OCI-LY7 (cell line): ENCODE measurements around the gene RBM20. TPM values are rescaled to one million over a fixed set of nuclear protein-coding genes. Genes with fewer than 3 reads are reported as not detected.
"Not testable (repeated sequence)": the region's sequence is repeated elsewhere in the genome, so short reads cannot be mapped to it uniquely, and the experiment has no call there.

ENCODE experiments used
- BruUV-seq: library from RNA; stranded (reverse); fragments of 400-500 nt; replicated peaks from 2 replicates; lab custom pipeline; 2021; lab: Mats Ljungman, UMichigan
- CTCF ChIA-PET: fragments of 300-600 bp; sonication (Branson Sonifier 250); formaldehyde crosslinking; loops from one replicate; lab custom pipeline; 2022; ENCODE audit warnings: antibody characterized with exemption; ENCODE audit not compliant: unreplicated experiment; lab: Charles Lee
- POLR2A ChIA-PET: fragments of 300-600 bp; sonication (Branson Sonifier 250); formaldehyde crosslinking; loops from one replicate; lab custom pipeline; 2022; ENCODE audit warnings: antibody characterized with exemption; lab: Charles Lee
- DNase-seq: peaks from one replicate; pipeline ENCODE4 v3.0.0-alpha.2; 2015; ENCODE audit warnings: low spot score
- H2AFZ ChIP-seq: fragments of 200-600 bp; sonication (generic), shearing (Covaris generic); 2 replicates; pipeline ENCODE4 v1.6.1; 2014; ENCODE audit warnings: mild to moderate bottlenecking, antibody characterized with exemption, low read length, moderate library complexity
- H3K27ac ChIP-seq: fragments of 200-600 bp; sonication (generic); 2 replicates; pipeline ENCODE4 v1.5.1; 2014; ENCODE audit warnings: mixed run types, low read depth, mild to moderate bottlenecking, moderate library complexity, low read length, inconsistent platforms; ENCODE audit not compliant: poor library complexity, severe bottlenecking
- H3K36me3 ChIP-seq: fragments of 200-600 bp; sonication (generic); 2 replicates; pipeline ENCODE4 v1.6.1; 2014; ENCODE audit warnings: mild to moderate bottlenecking, antibody characterized with exemption, low read length, moderate library complexity, mixed read lengths; ENCODE audit not compliant: insufficient read depth
- H3K4me1 ChIP-seq: fragments of 200-600 bp; sonication (generic); 2 replicates; pipeline ENCODE4 v1.5.1; 2014; ENCODE audit warnings: mild to moderate bottlenecking, low read length; ENCODE audit not compliant: insufficient read depth, poor library complexity, severe bottlenecking
- H3K4me2 ChIP-seq: fragments of 200-600 bp; sonication (generic); 2 replicates; pipeline ENCODE4 v1.6.1; 2014; ENCODE audit warnings: mild to moderate bottlenecking, low read length
- H3K4me3 ChIP-seq: fragments of 200-600 bp; sonication (generic); 2 replicates; pipeline ENCODE4 v1.5.1; 2014; ENCODE audit warnings: mild to moderate bottlenecking, low read depth, low read length; ENCODE audit not compliant: poor library complexity, severe bottlenecking
- H3K79me2 ChIP-seq: fragments of 200-600 bp; sonication (generic); 2 replicates; pipeline ENCODE4 v1.6.1; 2016; ENCODE audit warnings: low read depth, mild to moderate bottlenecking, low read length, moderate library complexity, mixed read lengths; ENCODE audit not compliant: insufficient read depth
- H3K9me2 ChIP-seq: fragments of 200-600 bp; sonication (generic); 2 replicates; pipeline ENCODE4 v1.6.1; 2016; ENCODE audit warnings: mild to moderate bottlenecking, low read length, mixed read lengths; ENCODE audit not compliant: insufficient read depth
- H3K9me3 ChIP-seq: fragments of 200-600 bp; sonication (generic); 2 replicates; pipeline ENCODE4 v1.6.1; 2014; ENCODE audit warnings: mild to moderate bottlenecking, mixed run types, low read length, mixed read lengths
- H4K20me1 ChIP-seq: fragments of 200-600 bp; sonication (generic); 2 replicates; pipeline ENCODE4 v1.6.1; 2014; ENCODE audit warnings: mild to moderate bottlenecking, antibody characterized with exemption, low read length, moderate library complexity, mixed read lengths; ENCODE audit not compliant: insufficient read depth
- EZH2phosphoT487 ChIP-seq: fragments of 200-600 bp; sonication (generic); IDR thresholded peaks from 2 replicates; pipeline ENCODE4 v1.6.1; 2018; ENCODE audit warnings: low read depth, borderline replicate concordance, mild to moderate bottlenecking, mixed run types, antibody characterized with exemption, low read length, moderate library complexity, mixed read lengths
- intact Hi-C: fragments of 100-400 bp; cut with micrococcal nuclease; formaldehyde crosslinking; loops from one replicate; pipeline ENCODE4 v1.10.0; 2022; ENCODE audit not compliant: unreplicated experiment
- total RNA-seq, 2 experiments: library from RNA; depleted of rRNA in 1 of 2; stranded (reverse); fragments of >200 nt in 1 of 2; shearing (Covaris generic) in 1 of 2; gene quantifications; 2 replicates each; pipeline ENCODE4 v1.2.3, GENCODE V29; 2014 to 2022
- TF ChIP-seq, protein P1 (sequence below): fragments of 200-600 bp; sonication (generic); conservative IDR thresholded peaks from 2 replicates; pipeline ENCODE4 v1.5.1; 2014; ENCODE audit warnings: mild to moderate bottlenecking, antibody characterized with exemption, low read length, moderate library complexity, mixed read lengths

RBM20 gene
- total RNA-seq, 2 experiments from 2014 or later, result 0.35 to 1.0 TPM

DNA sequence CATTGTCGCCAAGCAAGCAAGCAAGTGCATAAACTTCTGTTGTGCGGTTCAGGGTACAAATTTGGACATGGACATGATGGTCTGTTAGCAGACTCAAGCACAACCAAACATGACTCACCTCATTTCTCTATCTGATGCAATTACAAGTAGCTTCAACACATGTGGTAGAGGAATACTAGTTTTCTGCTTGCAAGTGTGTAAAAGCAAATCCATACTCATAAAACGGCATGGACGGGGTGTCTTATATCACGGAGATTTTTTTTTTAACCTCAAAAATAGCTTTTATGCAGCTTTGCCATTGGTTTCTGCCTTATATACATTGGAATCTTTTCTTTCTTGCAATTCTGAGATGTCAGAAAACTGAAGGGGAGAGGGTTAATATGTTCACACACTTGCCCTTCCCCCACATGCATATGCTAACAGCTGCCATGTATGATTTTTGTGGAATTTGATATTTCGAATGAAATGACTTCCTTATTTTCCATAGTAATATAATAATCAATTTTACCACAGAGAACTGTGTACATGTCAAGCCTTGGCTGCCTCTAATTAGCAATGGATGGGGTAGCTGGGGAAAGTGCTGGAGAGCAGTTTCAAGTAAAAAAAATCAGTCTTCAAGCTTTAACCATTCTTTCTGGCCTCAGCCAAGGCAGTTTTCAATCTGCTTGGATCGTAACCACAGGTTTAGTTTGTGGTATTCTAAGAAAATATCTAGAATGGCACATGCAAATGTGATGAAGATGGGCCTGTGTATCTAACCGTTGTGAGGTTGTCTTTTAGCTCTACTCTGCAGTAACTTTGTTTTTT, 121.6 kb downstream of the RBM20 start:
- H3K4me3 ChIP-seq, result no peak overlapping the region
- H3K9me2 ChIP-seq, result no peaks in the 10 kb centered on the region
- POLR2A ChIA-PET, result interaction anchor here (1.3 kb wide), 1 partner anchor 9 kb away, joined by 3 read pairs; no protein-coding TSS in a partner anchor
- H3K79me2 ChIP-seq, result no peaks in the 10 kb centered on the region
- H3K4me1 ChIP-seq, result peaks cover 15% of the 10 kb centered on the region
- H2AFZ ChIP-seq, result no peak overlapping the region
- H3K36me3 ChIP-seq, result no peaks in the 10 kb centered on the region
- intact Hi-C loops, result no loop called here
- no peak overlapping the region for H3K4me2 ChIP-seq
- no TSS peak for BruUV-seq
- H3K9me3 ChIP-seq, result no peaks in the 10 kb centered on the region
- no peak overlapping the region for H3K27ac ChIP-seq
- CTCF ChIA-PET, result no interaction called here
- TF ChIP-seq, protein P1, sequence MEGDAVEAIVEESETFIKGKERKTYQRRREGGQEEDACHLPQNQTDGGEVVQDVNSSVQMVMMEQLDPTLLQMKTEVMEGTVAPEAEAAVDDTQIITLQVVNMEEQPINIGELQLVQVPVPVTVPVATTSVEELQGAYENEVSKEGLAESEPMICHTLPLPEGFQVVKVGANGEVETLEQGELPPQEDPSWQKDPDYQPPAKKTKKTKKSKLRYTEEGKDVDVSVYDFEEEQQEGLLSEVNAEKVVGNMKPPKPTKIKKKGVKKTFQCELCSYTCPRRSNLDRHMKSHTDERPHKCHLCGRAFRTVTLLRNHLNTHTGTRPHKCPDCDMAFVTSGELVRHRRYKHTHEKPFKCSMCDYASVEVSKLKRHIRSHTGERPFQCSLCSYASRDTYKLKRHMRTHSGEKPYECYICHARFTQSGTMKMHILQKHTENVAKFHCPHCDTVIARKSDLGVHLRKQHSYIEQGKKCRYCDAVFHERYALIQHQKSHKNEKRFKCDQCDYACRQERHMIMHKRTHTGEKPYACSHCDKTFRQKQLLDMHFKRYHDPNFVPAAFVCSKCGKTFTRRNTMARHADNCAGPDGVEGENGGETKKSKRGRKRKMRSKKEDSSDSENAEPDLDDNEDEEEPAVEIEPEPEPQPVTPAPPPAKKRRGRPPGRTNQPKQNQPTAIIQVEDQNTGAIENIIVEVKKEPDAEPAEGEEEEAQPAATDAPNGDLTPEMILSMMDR, result no peak
- no peak for TF ChIP-seq EZH2phosphoT487
- DNase-seq, result no peak
- H4K20me1 ChIP-seq, result no peaks in the 10 kb centered on the region

DNA sequence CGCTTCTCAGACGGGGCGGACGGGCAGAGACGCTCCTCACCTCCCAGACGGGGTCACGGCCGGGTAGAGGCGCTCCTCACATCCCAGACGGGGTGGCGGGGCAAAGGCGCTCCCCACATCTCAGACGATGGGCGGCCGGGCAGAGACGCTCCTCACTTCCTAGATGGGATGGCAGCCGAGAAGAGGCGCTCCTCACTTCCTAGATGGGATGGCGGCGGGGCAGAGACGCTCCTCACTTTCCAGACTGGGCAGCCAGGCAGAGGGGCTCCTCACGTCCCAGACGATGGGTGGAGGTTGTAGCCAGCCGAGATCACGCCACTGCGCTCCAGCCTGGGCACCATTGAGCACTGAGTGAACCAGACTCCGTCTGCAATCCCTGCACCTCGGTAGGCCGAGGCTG, 123.5 kb downstream of the RBM20 start:
- intact Hi-C loops, H2AFZ ChIP-seq, H3K36me3 ChIP-seq, DNase-seq, H4K20me1 ChIP-seq, H3K79me2 ChIP-seq, H3K9me2 ChIP-seq, H3K4me3 ChIP-seq, CTCF ChIA-PET, H3K4me2 ChIP-seq, H3K27ac ChIP-seq, BruUV-seq, H3K9me3 ChIP-seq, POLR2A ChIA-PET: not testable (repeated sequence)
- H3K4me1 ChIP-seq, result peaks cover 28% of the 10 kb centered on the region

DNA sequence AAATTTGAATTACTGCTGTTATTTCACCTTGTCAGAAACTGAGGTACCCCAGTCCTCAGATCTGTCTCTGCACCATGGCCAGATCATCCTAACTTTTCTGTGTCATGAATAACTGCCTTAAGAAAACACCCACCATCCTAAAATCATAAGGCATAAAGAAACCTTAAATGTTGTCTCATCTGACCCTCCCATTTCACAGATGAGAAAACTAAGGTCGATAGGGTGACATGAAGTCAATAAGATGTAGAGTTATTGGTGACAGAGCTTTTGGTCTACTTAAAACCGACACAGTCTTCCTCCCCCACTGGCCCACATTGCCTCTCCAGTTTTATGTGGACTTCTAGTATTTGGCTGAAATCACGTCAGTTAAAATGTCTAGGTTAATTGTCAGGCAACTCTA, 126.1 kb downstream of the RBM20 start:
- ChIA-PET CTCF (no interaction called here), POLR2A (interaction anchor here (0.5 kb wide), 1 partner anchor 1563 kb away, joined by 3 read pairs; no protein-coding TSS in a partner anchor)
- Histone ChIP-seq H4K20me1 (no peaks in the 10 kb centered on the region), H3K27ac (no peak overlapping the region), H3K4me3 (no peak overlapping the region), H2AFZ (no peak overlapping the region), H3K36me3 (no peaks in the 10 kb centered on the region), H3K4me2 (no peak overlapping the region), H3K9me2 (no peaks in the 10 kb centered on the region), H3K4me1 (peaks cover 35% of the 10 kb centered on the region), H3K9me3 (no peaks in the 10 kb centered on the region), H3K79me2 (no peaks in the 10 kb centered on the region)
- no peak for DNase-seq
- intact Hi-C loops, result no loop called here
- no TSS peak for BruUV-seq
- TF ChIP-seq, protein P1, result no peak
